GM12872 (cell line): ENCODE results near the gene SPARC.

Experiments
- CTCF ChIP-seq: IDR thresholded peaks from 3 replicates; pipeline ENCODE4 v1.5.1; 2011; ENCODE audit warnings: low read depth, mild to moderate bottlenecking, low read length, moderate library complexity; ENCODE audit not compliant: insufficient read depth

SPARC gene

DNA sequence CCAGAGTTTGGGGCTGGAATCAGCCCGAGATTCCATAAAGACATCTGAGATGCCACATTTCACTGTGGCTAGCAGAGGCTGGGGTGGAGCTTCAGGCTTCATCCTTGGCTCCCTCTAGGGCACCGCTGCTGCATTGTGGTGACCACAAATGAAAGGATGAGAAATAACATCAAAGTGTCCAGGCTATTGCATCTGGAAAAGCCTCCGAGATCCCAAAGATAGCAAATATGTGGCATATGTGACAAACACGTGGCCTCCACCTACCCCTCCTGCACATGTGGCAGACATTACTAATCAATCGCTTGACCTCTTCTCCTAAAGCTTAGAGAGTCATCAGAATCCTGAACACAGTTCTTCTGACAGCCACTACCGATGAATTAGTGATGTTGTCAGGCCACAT, 4.5 kb downstream of the SPARC start:
- TF ChIP-seq CTCF = no peak

DNA sequence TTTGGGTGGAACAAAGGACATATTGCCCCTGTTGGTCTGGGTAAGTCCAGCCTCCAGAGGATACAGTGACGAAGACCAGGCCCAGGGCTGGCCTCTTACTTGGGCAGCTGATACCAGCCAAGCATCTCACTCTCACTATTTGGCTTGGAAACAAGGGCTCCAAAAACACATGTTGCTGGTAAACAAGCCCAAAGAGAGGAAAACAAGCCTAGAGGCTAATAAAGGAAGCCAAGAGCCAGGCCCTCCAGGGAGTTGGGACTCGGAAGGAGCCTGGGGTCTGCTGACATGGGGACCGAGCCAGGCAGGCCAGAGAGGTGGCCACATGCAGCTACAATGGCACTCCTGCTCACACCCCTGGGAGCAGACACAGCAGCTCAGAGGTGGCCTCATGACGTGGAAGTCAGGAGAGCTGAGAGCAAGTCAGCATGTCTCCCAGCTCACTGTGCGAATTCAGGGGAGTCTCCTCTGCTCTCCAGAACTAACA, 5.7 kb downstream of the SPARC start:
- no peak for TF ChIP-seq CTCF

DNA sequence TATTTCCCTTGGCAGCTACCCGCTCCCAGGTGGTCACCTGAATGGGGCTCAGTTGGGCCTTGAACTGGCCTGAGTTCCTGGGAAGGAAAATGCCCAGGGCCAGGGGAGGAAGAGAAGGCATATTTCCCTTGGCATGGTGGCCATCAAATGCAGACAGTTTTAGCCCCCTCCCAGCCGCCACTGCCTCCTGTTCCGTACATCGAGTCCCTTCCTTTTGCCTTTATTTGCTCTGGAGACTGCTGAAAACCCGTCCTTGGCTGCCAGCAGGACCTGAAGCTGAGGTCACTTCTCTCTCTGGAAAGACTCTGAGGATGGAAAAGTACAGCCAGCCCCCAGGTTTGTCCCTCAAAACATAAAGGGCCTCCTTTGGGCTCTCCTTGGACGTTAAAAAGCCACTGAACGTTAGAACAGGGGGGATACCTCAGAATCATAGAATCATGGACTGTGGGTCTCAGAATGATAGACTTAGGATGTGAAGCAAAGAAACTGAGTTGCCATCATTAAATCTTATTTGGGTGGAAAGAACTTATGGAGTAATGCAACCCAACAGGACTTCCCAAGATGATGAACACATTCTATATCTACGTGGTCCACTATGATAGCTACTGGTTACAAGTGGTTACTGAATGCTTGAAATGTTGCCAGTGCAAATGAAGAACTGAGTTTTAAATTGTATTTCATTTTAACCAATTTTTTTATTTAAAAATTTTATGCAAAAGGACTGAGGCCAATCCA, 7.1 kb downstream of the SPARC start:
- TF ChIP-seq CTCF = no peak

DNA sequence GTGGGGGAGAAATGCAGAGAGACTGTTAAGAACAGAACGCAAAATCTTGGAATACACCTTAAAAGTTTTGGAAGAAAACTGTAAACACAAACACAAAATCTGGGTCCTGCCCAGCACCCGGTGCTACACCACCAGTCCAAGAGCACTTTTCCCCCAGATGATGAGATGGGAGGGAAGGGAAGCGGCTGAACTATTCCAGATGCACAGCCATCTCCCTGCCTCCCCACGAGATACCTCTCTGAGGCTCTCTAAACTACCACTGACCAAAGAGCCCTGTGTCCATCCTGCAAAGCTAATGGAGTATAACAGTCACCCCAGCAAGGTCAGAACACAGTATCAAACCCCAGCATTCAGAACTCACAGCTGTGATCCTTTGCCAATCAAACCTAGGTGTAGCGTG, 8.0 kb downstream of the SPARC start:
- no peak for TF ChIP-seq CTCF

DNA sequence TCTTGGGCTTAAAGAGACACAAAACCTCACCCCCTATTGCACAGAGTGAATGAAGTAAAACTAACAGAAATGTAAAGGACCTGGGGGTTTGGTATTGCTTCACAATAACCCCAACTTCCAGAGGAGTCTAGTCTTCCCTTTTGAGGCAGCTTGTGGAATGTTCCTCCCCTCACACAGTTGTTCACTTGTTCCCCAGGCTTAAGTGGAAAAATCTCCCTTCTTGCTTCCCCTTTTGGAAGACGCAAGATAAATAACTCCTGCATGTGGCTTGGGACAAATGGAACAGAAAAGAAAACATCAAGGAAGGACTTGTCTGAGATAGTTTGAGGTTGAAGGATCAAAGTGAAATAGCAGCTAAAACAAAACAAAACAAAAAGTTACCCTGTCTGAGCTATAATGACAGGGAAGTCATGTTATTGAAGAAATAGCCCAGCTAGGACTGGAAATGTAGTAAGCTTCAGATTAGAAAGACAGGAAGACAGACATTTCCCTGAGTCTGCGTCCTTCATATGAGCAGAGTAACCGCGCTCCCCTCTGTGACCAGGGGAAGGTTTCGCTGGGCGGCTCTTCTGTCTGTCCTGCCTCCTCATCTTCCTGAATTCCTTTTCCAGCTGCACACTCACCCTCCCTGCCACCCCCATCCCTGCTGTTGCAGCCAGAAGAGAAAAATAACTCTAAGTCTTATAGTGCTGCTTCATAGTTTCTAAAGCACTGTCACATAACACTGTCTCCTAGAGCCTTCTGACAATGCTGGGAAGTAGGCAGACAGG, 8.8 kb downstream of the SPARC start:
- TF ChIP-seq CTCF = no peak

DNA sequence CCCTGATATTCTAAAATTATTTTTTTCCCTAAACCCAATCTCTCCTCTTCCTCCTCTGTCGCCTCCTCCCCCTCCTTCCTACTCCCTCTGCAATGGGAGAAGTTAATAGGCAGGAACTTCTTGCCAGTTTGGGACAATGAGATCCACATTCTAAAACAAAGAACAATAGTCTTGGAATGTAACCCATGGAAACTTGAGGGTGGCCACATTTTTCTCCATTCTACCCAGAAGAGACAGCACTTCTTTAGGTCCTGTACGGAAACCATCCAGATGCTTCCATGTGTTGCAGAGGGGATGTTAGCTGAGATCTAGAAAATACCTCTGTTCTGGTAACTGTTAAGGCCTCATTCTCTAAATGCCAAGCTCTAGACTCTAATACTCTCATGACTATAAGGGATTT, 10.0 kb downstream of the SPARC start:
- TF ChIP-seq CTCF = no peak

DNA sequence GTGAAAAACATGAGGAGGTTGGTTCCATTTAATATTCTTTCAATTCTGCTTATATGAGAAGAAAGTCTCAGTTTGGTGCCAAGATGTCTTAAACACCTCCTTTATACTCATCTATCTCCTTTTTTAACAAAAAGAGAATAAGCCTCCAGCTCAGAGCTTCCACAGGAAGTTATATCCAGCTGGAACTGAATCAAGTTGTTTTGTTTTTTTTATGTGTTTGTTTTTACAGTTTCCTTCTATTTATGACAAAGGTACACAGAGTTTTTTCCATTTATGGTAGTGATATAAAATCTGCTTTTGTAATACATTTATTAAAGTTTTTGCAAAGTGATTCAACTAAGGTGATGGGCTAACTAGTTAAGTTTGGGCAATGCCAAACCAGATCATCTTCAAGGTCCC, 10.4 kb downstream of the SPARC start:
- TF ChIP-seq CTCF = no peak
